HepG2 (cell line): ENCODE results near the gene IP6K3. TPM values are rescaled to one million over a fixed set of nuclear protein-coding genes. Genes with fewer than 3 reads are reported as not detected.

ENCODE experiments used
- ATAC-seq: fragments of 200-7000 bp; cut with Tn5 transposase; 3 replicates; pipeline ENCODE4 v1.9.1; 2020; ENCODE audit warnings: mild to moderate bottlenecking, moderate library complexity
- BruUV-seq: library from RNA; stranded (reverse); fragments of 400-500 nt; replicated peaks from 2 replicates; lab custom pipeline; 2021; lab: Mats Ljungman, UMichigan
- CTCF ChIA-PET: fragments of 300-600 bp; formaldehyde crosslinking; extraction: SDS; loops from one replicate; lab custom pipeline; 2021; ENCODE audit warnings: low total read pairs, inconsistent platforms, low intra/inter-chr PET ratio; lab: Yijun Ruan, JAX
- POLR2A ChIA-PET: fragments of 350-600 bp; sonication (Branson Sonifier 250); formaldehyde crosslinking; loops from one replicate; lab custom pipeline; 2020; ENCODE audit warnings: antibody characterized with exemption, inconsistent platforms; lab: Yijun Ruan, JAX
- DNase-seq: peaks from one replicate; pipeline ENCODE4 v3.0.0-alpha.2; 2015; ENCODE audit warnings: low spot score
- FAIRE-seq: peaks from 3 replicates; lab custom pipeline; 2011; peaks lifted over from hg19 to GRCh38; lab: Jason Lieb, UNC
- H2AFZ ChIP-seq: one replicate; pipeline ENCODE4 v1.6.1; 2011; ENCODE audit warnings: low read length, inconsistent platforms
- H3K27ac ChIP-seq: fragments of 300-600 bp; 3 replicates; pipeline ENCODE4 v1.8.0; 2011; ENCODE audit warnings: mixed run types, mild to moderate bottlenecking, mixed read lengths, low read length, inconsistent platforms; ENCODE audit not compliant: insufficient read depth; ENCODE audit errors: extremely low read length
- H3K27me3 ChIP-seq, 2 experiments: fragments of 200-600 bp in 1 of 2; 2 replicates in 1 of 2; 3 replicates in 1 of 2; pipeline versions ENCODE4 v1.6.0 to v1.8.0; 2011; ENCODE audit warnings: low read length in 2 of 2, mild to moderate bottlenecking in 2 of 2, moderate library complexity in 2 of 2, inconsistent platforms in 1 of 2; ENCODE audit not compliant: insufficient read depth in 2 of 2, control insufficient read depth in 1 of 2
- H3K36me3 ChIP-seq, 2 experiments: fragments of 200-600 bp in 1 of 2; replicated peaks in 1 of 2; 2 replicates in 1 of 2; 3 replicates in 1 of 2; pipeline versions ENCODE4 v1.5.1 to v1.8.0; 2011; ENCODE audit warnings: low read length in 2 of 2, inconsistent platforms in 1 of 2; ENCODE audit not compliant: insufficient read depth in 2 of 2, control insufficient read depth in 1 of 2
- H3K4me1 ChIP-seq: 2 replicates; pipeline ENCODE4 v1.5.1; 2012; ENCODE audit warnings: low read length, inconsistent platforms; ENCODE audit not compliant: insufficient read depth
- H3K4me2 ChIP-seq: 2 replicates; pipeline ENCODE4 v1.6.0; 2011; ENCODE audit warnings: low read depth, low read length, inconsistent platforms
- H3K4me3 ChIP-seq, 3 experiments: fragments of 200-600 bp in 1 of 3; sonication (generic), shearing (Covaris generic) in 1 of 3; replicated peaks in 1 of 3; 2 replicates each; pipeline ENCODE4 v1.5.1; 2011 to 2016; ENCODE audit warnings: low read length in 3 of 3, inconsistent platforms in 2 of 3, low read depth in 2 of 3, mild to moderate bottlenecking in 2 of 3, control low read depth in 1 of 3, mixed read lengths in 1 of 3; ENCODE audit not compliant: insufficient read depth in 1 of 3
- H3K79me2 ChIP-seq: one replicate; pipeline ENCODE4 v1.6.1; 2011; ENCODE audit warnings: low read length, inconsistent platforms; ENCODE audit not compliant: insufficient read depth
- H3K9ac ChIP-seq: 2 replicates; pipeline ENCODE4 v1.6.0; 2011; ENCODE audit warnings: mild to moderate bottlenecking, low read depth, low read length, inconsistent platforms; ENCODE audit not compliant: insufficient read depth
- H3K9me3 ChIP-seq: 2 replicates; pipeline ENCODE4 v1.5.1; 2012; ENCODE audit warnings: mild to moderate bottlenecking, low read length
- H4K20me1 ChIP-seq: 2 replicates; pipeline ENCODE4 v1.6.0; 2011; ENCODE audit warnings: inconsistent platforms, mild to moderate bottlenecking, low read length, moderate library complexity; ENCODE audit not compliant: insufficient read depth
- E2F5 ChIP-seq: sonication (generic); formaldehyde crosslinking; conservative IDR thresholded peaks from 2 replicates; pipeline ENCODE4 v1.4.0; 2020; ENCODE audit warnings: missing genetic modification reagents
- ELK4 ChIP-seq: sonication (generic); formaldehyde crosslinking; IDR thresholded peaks from 2 replicates; pipeline ENCODE4 v1.9.0; 2021; ENCODE audit warnings: missing genetic modification reagents, borderline replicate concordance
- NCOA2 ChIP-seq: sonication (generic); formaldehyde crosslinking; IDR thresholded peaks from 2 replicates; pipeline ENCODE4 v1.8.0; 2022; ENCODE audit warnings: inconsistent platforms
- NCOA5 ChIP-seq: sonication (generic); formaldehyde crosslinking; IDR thresholded peaks from 2 replicates; pipeline ENCODE4 v1.4.0; 2020; ENCODE audit warnings: missing genetic modification reagents
- TCF7 ChIP-seq: sonication (generic); IDR thresholded peaks from 2 replicates; pipeline ENCODE4 v1.6.1; 2016; ENCODE audit warnings: antibody characterized with exemption, low read depth
- TOPORS ChIP-seq: sonication (generic); formaldehyde crosslinking; IDR thresholded peaks from 2 replicates; pipeline ENCODE4 v1.8.0; 2023; ENCODE audit warnings: mild to moderate bottlenecking, missing genetic modification reagents
- ZNF550 ChIP-seq: sonication (generic); formaldehyde crosslinking; IDR thresholded peaks from 2 replicates; pipeline ENCODE4 v1.4.0; 2020; ENCODE audit warnings: mild to moderate bottlenecking, missing genetic modification reagents, borderline replicate concordance
- WGBS: methylation state at CpG from one replicate; pipeline ENCODE4 v1.1.6; 2017; ENCODE audit warnings: low lambda C conversion rate; 5-methylcytosine and 5-hydroxymethylcytosine counted together
- in situ Hi-C: cut with HindIII; loops from 2 replicates; pipeline ENCODE4 v1.10.0; 2017; ENCODE audit warnings: low pct_unique_long_range_greater_than_20kb; ENCODE audit not compliant: extremely low pct_ligation_motif_present
- intact Hi-C: fragments of 100-400 bp; cut with micrococcal nuclease; formaldehyde crosslinking; loops from one replicate; pipeline ENCODE4 v1.10.0; 2022; ENCODE audit not compliant: unreplicated experiment
- polyA plus RNA-seq, 8 experiments: library from polyadenylated mRNA; depleted of rRNA in 3 of 8; stranded (reverse) in 7 of 8; unstranded in 1 of 8; fragments of >200 nt; fragmentation: Illumina TruSeq in 4 of 8; extraction: Trizol in 4 of 8; gene quantifications; 2 replicates each; pipeline versions ENCODE4 v1.2.1 to v1.2.3, GENCODE V29; 2011 to 2016; ENCODE audit warnings: low read depth in 4 of 8, missing spikeins in 1 of 8, mixed read lengths in 1 of 8; ENCODE audit not compliant: insufficient read depth in 1 of 8
- total RNA-seq, 5 experiments: library from RNA; depleted of rRNA; stranded (reverse); fragments of >200 nt; fragmentation: Illumina TruSeq; extraction: Trizol; gene quantifications; 2 replicates each; pipeline ENCODE4 v1.2.3, GENCODE V29; 2016; ENCODE audit warnings: low read depth in 1 of 5
- TF ChIP-seq, protein P1 (sequence below): sonication (generic); formaldehyde crosslinking; IDR thresholded peaks from 2 replicates; pipeline ENCODE4 v1.4.0; 2020; ENCODE audit warnings: missing genetic modification reagents, borderline replicate concordance

Gene IP6K3
- total and polyA plus RNA-seq, 2 of the 13 experiments (the other 11 are each of a cell fraction or from before 2014, with no cell fraction given), result 0.11 to 0.18 TPM

- TF ChIP-seq, protein P1, sequence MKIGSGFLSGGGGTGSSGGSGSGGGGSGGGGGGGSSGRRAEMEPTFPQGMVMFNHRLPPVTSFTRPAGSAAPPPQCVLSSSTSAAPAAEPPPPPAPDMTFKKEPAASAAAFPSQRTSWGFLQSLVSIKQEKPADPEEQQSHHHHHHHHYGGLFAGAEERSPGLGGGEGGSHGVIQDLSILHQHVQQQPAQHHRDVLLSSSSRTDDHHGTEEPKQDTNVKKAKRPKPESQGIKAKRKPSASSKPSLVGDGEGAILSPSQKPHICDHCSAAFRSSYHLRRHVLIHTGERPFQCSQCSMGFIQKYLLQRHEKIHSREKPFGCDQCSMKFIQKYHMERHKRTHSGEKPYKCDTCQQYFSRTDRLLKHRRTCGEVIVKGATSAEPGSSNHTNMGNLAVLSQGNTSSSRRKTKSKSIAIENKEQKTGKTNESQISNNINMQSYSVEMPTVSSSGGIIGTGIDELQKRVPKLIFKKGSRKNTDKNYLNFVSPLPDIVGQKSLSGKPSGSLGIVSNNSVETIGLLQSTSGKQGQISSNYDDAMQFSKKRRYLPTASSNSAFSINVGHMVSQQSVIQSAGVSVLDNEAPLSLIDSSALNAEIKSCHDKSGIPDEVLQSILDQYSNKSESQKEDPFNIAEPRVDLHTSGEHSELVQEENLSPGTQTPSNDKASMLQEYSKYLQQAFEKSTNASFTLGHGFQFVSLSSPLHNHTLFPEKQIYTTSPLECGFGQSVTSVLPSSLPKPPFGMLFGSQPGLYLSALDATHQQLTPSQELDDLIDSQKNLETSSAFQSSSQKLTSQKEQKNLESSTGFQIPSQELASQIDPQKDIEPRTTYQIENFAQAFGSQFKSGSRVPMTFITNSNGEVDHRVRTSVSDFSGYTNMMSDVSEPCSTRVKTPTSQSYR (CRISPR knock-in tag), result no peak
- TF ChIP-seq TOPORS (CRISPR knock-in tag) (no peak), TCF7 (no peak), NCOA2 (CRISPR knock-in tag) (no peak), ZNF550 (no peak), E2F5 (no peak)
- TF ChIP-seq, all 625 proteins: peak for 0
These were observed 66.9 kb downstream of the IP6K3 start (continued) for GRCh38 chr6:33679761-33680160.

GRCh38 chr6:33678932-33679490 lies 67.7 kb downstream of the IP6K3 start:
- H4K20me1 ChIP-seq, result no peaks in the 10 kb centered on the region; the same call in 1 of the 2 replicates
- no TSS peak for BruUV-seq
- no peak for FAIRE-seq
- in situ Hi-C loops, result no loop called here
- no peaks in the 10 kb centered on the region for H3K9me3 ChIP-seq
- intact Hi-C loops, result no loop called here
- H3K36me3 ChIP-seq, result peaks cover 7 to 8% of the 10 kb centered on the region in 2 experiments; a peak in 2 of 5 replicates
- no peak for ATAC-seq
- H3K4me2 ChIP-seq, result no peak overlapping the region
- WGBS, result 94% methylated on average over 12 of the region's 12 CpGs
- H3K4me3 ChIP-seq, result no peak overlapping the region
- CTCF ChIA-PET, result no interaction called here
- no peak overlapping the region for H3K27ac ChIP-seq
- no peak for TF ChIP-seq ELK4 (CRISPR knock-in tag)
- TF ChIP-seq NCOA5 (CRISPR knock-in tag), result no peak
- H3K9ac ChIP-seq, result no peak overlapping the region
- no peak for DNase-seq
- H2AFZ ChIP-seq, result no peak overlapping the region
- H3K27me3 ChIP-seq, result no peaks in the 10 kb centered on the region
- POLR2A ChIA-PET, result no interaction called here
- H3K4me1 ChIP-seq, result no peaks in the 10 kb centered on the region
- no peaks in the 10 kb centered on the region for H3K79me2 ChIP-seq
